B cell (primary cell): ENCODE results near the gene GMEB2. TPM values are rescaled to one million over a fixed set of nuclear protein-coding genes. Genes with fewer than 3 reads are reported as not detected.

Experiments
- ATAC-seq: fragments of 200-7000 bp; cut with Tn5 transposase; one replicate; pipeline ENCODE4 v1.10.0; 2021; ENCODE audit warnings: low read depth, mild to moderate bottlenecking, moderate number of reproducible peaks, moderate library complexity
- CTCF ChIA-PET: fragments of 350-600 bp; sonication (Branson Sonifier 250); formaldehyde crosslinking; loops from one replicate; lab custom pipeline; 2021; ENCODE audit warnings: antibody characterized with exemption, inconsistent platforms; lab: Charles Lee
- POLR2A ChIA-PET: fragments of 350-600 bp; sonication (Branson Sonifier 250); formaldehyde crosslinking; loops from one replicate; lab custom pipeline; 2021; ENCODE audit warnings: antibody characterized with exemption; lab: Charles Lee
- DNase-seq: peaks from one replicate; pipeline ENCODE4 v3.0.0; 2013
- H2AFZ ChIP-seq: 2 replicates; pipeline ENCODE4 v1.6.1; 2012; ENCODE audit warnings: mild to moderate bottlenecking, low read depth, low read length; ENCODE audit not compliant: insufficient read depth, poor library complexity, severe bottlenecking
- H3K27ac ChIP-seq, 2 donors: 1 replicate in 1 of 2; 2 replicates in 1 of 2; pipeline ENCODE4 v1.5.1; 2012 to 2013; ENCODE audit warnings: low read length in 2 of 2, mild to moderate bottlenecking in 2 of 2, moderate library complexity in 1 of 2
- H3K27me3 ChIP-seq, 4 experiments: fragments of 200-600 bp in 1 of 4; sonication (generic) in 1 of 4; replicated peaks in 1 of 4; 1 replicate in 2 of 4; 2 replicates in 2 of 4; pipeline versions ENCODE4 v1.6.1 to v1.7.0; 2013 to 2016; ENCODE audit warnings: low read length in 3 of 4, mild to moderate bottlenecking in 2 of 4, mixed read lengths in 1 of 4, moderate library complexity in 1 of 4; ENCODE audit not compliant: insufficient read depth in 4 of 4, control insufficient read depth in 3 of 4; ENCODE audit errors: control extremely low read depth in 1 of 4
- H3K36me3 ChIP-seq, 2 experiments: replicated peaks in 1 of 2; 1 replicate in 1 of 2; 2 replicates in 1 of 2; pipeline versions ENCODE4 v1.6.1 to v1.7.1; 2013; ENCODE audit warnings: low read length in 1 of 2; ENCODE audit not compliant: insufficient read depth in 2 of 2, control insufficient read depth in 1 of 2; ENCODE audit errors: control extremely low read depth in 1 of 2, extremely low read depth in 1 of 2
- H3K4me1 ChIP-seq, 2 donors: fragments of 200-600 bp in 1 of 2; sonication (generic) in 1 of 2; 1 replicate in 1 of 2; 2 replicates in 1 of 2; pipeline versions ENCODE4 v1.5.1 to v1.6.1; 2013 to 2017; ENCODE audit warnings: low read length in 2 of 2; ENCODE audit not compliant: control insufficient read depth in 2 of 2, insufficient read depth in 2 of 2
- H3K4me2 ChIP-seq: replicated peaks from 2 replicates; pipeline ENCODE3; 2012; ENCODE audit warnings: mild to moderate bottlenecking, low read depth, low read length; ENCODE audit not compliant: poor library complexity, severe bottlenecking
- H3K4me3 ChIP-seq, 5 experiments: fragments of 200-600 bp in 1 of 5; sonication (generic) in 1 of 5; 1 replicate in 3 of 5; 2 replicates in 2 of 5; pipeline versions ENCODE4 v1.5.1 to v1.7.0; 2011 to 2016; ENCODE audit warnings: low read length in 4 of 5, mild to moderate bottlenecking in 4 of 5, low read depth in 2 of 5, control low read depth in 1 of 5, moderate library complexity in 1 of 5; ENCODE audit not compliant: insufficient read depth in 1 of 5; ENCODE audit errors: control extremely low read depth in 1 of 5, extremely low read depth in 1 of 5
- H3K79me2 ChIP-seq: fragments of 200-600 bp; sonication (generic); one replicate; pipeline ENCODE4 v1.6.0; 2016; ENCODE audit warnings: low read length; ENCODE audit not compliant: control insufficient read depth, insufficient read depth
- H3K9ac ChIP-seq: fragments of 200-600 bp; sonication (generic); 2 replicates; pipeline ENCODE4 v1.6.1; 2017; ENCODE audit warnings: mild to moderate bottlenecking, low read length, moderate library complexity
- H3K9me3 ChIP-seq, 3 donors: one replicate each; pipeline versions ENCODE4 v1.6.1 to v1.7.1; 2013; ENCODE audit warnings: low read length in 2 of 3; ENCODE audit not compliant: control insufficient read depth in 2 of 3, insufficient read depth in 1 of 3; ENCODE audit errors: control extremely low read depth in 1 of 3
- H4K20me1 ChIP-seq: 2 replicates; pipeline ENCODE4 v1.6.0; 2012; ENCODE audit warnings: mild to moderate bottlenecking, low read length; ENCODE audit not compliant: insufficient read depth, control insufficient read depth, poor library complexity, severe bottlenecking
- H3K27ac Mint-ChIP-seq: one replicate; pipeline ENCODE4 v1.8.0; 2021; ENCODE audit warnings: mixed read lengths
- H3K27me3 Mint-ChIP-seq: one replicate; pipeline ENCODE4 v1.8.0; 2021; ENCODE audit warnings: mixed read lengths
- H3K4me1 Mint-ChIP-seq: one replicate; pipeline ENCODE4 v1.8.0; 2021; ENCODE audit warnings: mixed read lengths
- H3K4me3 Mint-ChIP-seq: one replicate; pipeline ENCODE4 v1.8.0; 2021; ENCODE audit warnings: mixed read lengths
- H3K9me3 Mint-ChIP-seq: one replicate; pipeline ENCODE4 v1.8.0; 2022; ENCODE audit warnings: mixed read lengths; ENCODE audit not compliant: insufficient read depth
- EZH2 ChIP-seq: IDR thresholded peaks from 2 replicates; pipeline ENCODE4 v1.6.1; 2012; ENCODE audit warnings: borderline replicate concordance, low read depth, mild to moderate bottlenecking, moderate library complexity, low read length; ENCODE audit not compliant: insufficient read depth, poor library complexity, severe bottlenecking
- WGBS: methylation state at CpG from one replicate; pipeline ENCODE4 v1.1.5; 2013; ENCODE audit warnings: missing lambda C conversion rate; ENCODE audit not compliant: insufficient coverage; 5-methylcytosine and 5-hydroxymethylcytosine counted together
- intact Hi-C: fragments of 100-400 bp; cut with micrococcal nuclease; formaldehyde crosslinking; loops from one replicate; pipeline ENCODE4 v1.10.0; 2022
- polyA plus RNA-seq: library from polyadenylated mRNA; depleted of rRNA; stranded (reverse); fragments of >200 nt; gene quantifications from 2 replicates; pipeline ENCODE4 v1.2.3, GENCODE V29; 2012
- total RNA-seq, 2 donors: library from RNA; stranded (reverse); fragments of 120-200 nt in 1 of 2; gene quantifications; 1 replicate in 1 of 2; 2 replicates in 1 of 2; pipeline versions ENCODE4 v1.2.3 to v1.2.4, GENCODE V29; 2013 to 2022
- TF ChIP-seq, protein P1 (sequence below): fragments of 200-600 bp; IDR thresholded peaks from one replicate; pipeline ENCODE4 v1.8.0; 2022; ENCODE audit warnings: antibody characterized with exemption, mild to moderate bottlenecking

GMEB2 gene
- total and polyA plus RNA-seq, 2 donors (not counting 1 experiment from before 2014, with no cell fraction given) = 17.7 to 24.5 TPM

DNA sequence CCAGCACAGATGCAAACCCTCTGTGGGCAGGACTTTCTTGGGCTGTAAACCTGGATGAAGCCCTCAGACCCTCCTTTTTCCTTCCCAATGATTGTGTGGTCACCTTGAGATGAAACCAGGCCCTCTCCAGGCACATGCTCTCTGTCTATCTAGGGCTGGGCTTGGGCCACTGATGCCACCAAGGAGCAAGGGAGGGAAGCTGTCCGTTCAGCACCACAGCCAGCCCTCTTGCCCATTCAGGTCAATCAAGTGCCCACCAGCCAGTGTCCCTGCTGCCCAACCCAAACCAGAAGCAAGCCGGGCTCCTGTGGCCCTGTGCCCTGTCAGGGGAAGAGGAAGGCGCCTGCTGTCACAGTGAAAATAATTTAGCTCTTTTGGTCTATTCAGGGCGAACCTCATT is 18.3 kb upstream of the GMEB2 start:
- ChIA-PET CTCF (interaction anchor here (1.1 kb wide), 1 partner anchor 107 kb away, joined by 4 read pairs; the partner anchor contains the start of gene PTK6), POLR2A (no interaction called here)
- H3K36me3 ChIP-seq = no peaks in the 10 kb centered on the region
- H3K9ac ChIP-seq = no peak overlapping the region
- H3K4me3 Mint-ChIP-seq = no peak overlapping the region
- 94% methylated on average over 4 of the region's 4 CpGs for WGBS
- intact Hi-C loops = no loop called here
- H3K79me2 ChIP-seq = peaks cover 5% of the 10 kb centered on the region
- H3K9me3 ChIP-seq = no peaks in the 10 kb centered on the region
- no peak overlapping the region for H3K27ac ChIP-seq
- no peak for DNase-seq
- H3K9me3 Mint-ChIP-seq = no peaks in the 10 kb centered on the region
- peaks cover 4% of the 10 kb centered on the region for H3K27me3 Mint-ChIP-seq
- H3K4me2 ChIP-seq = no peak overlapping the region
- H2AFZ ChIP-seq = no peak overlapping the region
- peaks cover 4% of the 10 kb centered on the region for H3K4me1 Mint-ChIP-seq
- H4K20me1 ChIP-seq = no peaks in the 10 kb centered on the region
- H3K4me1 ChIP-seq = peaks cover 6 to 9% of the 10 kb centered on the region in 2 donors
- H3K4me3 ChIP-seq = no peak overlapping the region
- ATAC-seq = no peak
- H3K27ac Mint-ChIP-seq = no peak overlapping the region
- no peak for TF ChIP-seq EZH2
- TF ChIP-seq, protein P1, sequence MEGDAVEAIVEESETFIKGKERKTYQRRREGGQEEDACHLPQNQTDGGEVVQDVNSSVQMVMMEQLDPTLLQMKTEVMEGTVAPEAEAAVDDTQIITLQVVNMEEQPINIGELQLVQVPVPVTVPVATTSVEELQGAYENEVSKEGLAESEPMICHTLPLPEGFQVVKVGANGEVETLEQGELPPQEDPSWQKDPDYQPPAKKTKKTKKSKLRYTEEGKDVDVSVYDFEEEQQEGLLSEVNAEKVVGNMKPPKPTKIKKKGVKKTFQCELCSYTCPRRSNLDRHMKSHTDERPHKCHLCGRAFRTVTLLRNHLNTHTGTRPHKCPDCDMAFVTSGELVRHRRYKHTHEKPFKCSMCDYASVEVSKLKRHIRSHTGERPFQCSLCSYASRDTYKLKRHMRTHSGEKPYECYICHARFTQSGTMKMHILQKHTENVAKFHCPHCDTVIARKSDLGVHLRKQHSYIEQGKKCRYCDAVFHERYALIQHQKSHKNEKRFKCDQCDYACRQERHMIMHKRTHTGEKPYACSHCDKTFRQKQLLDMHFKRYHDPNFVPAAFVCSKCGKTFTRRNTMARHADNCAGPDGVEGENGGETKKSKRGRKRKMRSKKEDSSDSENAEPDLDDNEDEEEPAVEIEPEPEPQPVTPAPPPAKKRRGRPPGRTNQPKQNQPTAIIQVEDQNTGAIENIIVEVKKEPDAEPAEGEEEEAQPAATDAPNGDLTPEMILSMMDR = no peak
- no peaks in the 10 kb centered on the region for H3K27me3 ChIP-seq

DNA sequence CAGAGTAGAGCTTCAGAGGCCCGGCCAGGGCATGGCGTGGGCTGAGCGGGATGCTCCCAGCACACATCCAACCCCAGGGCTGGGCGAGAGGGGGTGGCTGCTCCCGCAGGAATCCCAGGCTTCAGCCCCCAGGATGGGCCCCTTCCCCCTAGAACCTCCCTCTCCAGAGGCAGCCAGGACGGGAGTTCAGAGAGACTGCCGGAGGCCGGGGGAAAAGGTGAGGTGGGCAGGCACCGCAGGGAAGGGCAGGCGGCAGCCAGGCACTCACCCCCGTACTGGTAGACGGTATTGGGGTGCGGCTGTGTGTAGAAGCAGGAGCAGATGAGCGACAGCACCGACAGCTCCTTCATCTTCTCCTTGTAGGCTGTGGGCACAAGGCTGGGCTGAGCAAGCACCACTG is 17.0 kb upstream of the GMEB2 start:
- Histone ChIP-seq H3K4me2 (no peak overlapping the region), H3K79me2 (peaks cover 12% of the 10 kb centered on the region), H3K36me3 (no peaks in the 10 kb centered on the region), H3K27ac (no peak overlapping the region), H3K27me3 (no peaks in the 10 kb centered on the region), H2AFZ (no peak overlapping the region), H3K9me3 (no peaks in the 10 kb centered on the region), H3K4me3 (no peak overlapping the region), H4K20me1 (no peaks in the 10 kb centered on the region), H3K4me1 (peaks cover 8 to 21% of the 10 kb centered on the region in 2 donors), H3K9ac (no peak overlapping the region)
- H3K9me3 Mint-ChIP-seq = peaks cover 2% of the 10 kb centered on the region
- ChIA-PET POLR2A (interaction anchor here (1.1 kb wide), 1 partner anchor 14 kb away, joined by 3 read pairs; the partner anchor contains the start of gene RTEL1), CTCF (interaction anchor here (1.4 kb wide), 1 partner anchor 62 kb away, joined by 3 read pairs; no protein-coding TSS in a partner anchor)
- intact Hi-C loops = loop anchor here (5.0 kb wide), 1 partner anchor 62 kb away; no protein-coding TSS in a partner anchor
- ATAC-seq (no peak), DNase-seq (no peak)
- H3K4me1 Mint-ChIP-seq = peaks cover 16% of the 10 kb centered on the region
- H3K4me3 Mint-ChIP-seq = no peak overlapping the region
- H3K27me3 Mint-ChIP-seq = peaks cover 4% of the 10 kb centered on the region
- H3K27ac Mint-ChIP-seq = peak overlapping the region; percentile 56
- TF ChIP-seq EZH2 = no peak
- TF ChIP-seq, protein P1 = no peak
- WGBS = 98% methylated on average over 11 of the region's 15 CpGs
